Ureter (tissue), 1 donor: ENCODE data around the gene ANKEF1. TPM values are rescaled to one million over a fixed set of nuclear protein-coding genes. Genes with fewer than 3 reads are reported as not detected.
"Not testable (repeated sequence)": the region's sequence is repeated elsewhere in the genome, so short reads cannot be mapped to it uniquely, and the experiment has no call there.

ENCODE experiments used
- DNase-seq: peaks from one replicate; pipeline ENCODE4 v3.0.0-alpha.2; 2020; ENCODE audit warnings: low spot score
- total RNA-seq: library from RNA; stranded (reverse); gene quantifications from one replicate; pipeline ENCODE4 v1.2.4, GENCODE V29; 2023
- donor health status: DM: yes; HTN: yes; CAD: no.

ANKEF1 gene
- total RNA-seq, 1 donor from 2014 or later = 9.0 TPM

DNA sequence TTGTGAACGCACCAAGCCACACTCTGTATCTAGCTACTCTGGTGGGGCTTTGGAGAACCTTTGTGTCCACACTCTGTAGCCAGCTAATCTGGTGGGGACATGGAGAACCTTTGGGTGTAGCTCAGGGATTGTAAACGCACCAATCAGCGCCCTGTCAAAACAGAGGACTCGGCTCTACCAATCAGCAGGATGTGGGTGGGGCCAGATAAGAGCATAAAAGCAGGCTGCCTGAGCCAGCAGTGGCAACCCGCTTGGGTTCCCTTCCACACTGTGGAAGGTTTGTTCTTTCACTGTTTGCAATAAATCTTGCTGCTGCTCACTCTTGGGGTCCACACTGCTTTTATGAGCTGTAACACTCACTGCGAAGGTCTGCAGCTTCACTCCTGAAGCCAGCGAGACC, 2.5 kb upstream of the ANKEF1 start:
- DNase-seq = not testable (repeated sequence)

DNA sequence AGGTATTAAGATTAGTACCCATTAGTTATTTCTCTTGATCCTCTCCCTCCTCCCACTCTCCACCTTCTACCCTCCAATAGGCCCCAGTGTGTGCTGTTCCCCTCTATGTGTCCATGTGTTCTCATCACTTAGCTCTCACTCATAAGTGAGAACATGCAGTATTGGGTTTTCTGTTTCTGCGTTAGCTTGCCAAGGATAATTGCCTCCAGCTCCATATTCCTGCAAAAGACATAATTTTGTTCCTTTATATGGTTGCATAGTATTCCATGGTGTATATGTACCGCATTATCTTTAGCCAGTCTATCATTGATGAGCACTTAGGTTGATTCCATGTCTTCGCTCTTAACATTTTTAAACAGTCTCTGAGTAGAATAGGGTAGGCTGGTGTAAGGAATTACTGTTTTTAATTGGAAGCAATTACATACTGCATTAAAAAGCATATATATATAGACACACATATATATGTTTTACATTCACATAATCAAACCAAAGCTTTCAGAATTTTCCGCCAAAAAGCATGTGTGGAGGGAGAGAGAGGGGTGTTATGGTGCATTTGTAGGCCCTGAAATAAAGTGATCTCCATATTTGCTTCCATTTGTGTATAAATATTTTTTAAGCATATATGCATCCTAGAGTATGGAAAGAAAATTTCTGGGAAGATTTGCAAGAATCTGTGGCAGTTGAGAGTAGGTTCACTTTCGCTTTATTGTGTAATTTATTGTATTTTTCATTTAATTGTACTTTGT, 709 bp upstream of the ANKEF1 start:
- DNase-seq = no peak

DNA sequence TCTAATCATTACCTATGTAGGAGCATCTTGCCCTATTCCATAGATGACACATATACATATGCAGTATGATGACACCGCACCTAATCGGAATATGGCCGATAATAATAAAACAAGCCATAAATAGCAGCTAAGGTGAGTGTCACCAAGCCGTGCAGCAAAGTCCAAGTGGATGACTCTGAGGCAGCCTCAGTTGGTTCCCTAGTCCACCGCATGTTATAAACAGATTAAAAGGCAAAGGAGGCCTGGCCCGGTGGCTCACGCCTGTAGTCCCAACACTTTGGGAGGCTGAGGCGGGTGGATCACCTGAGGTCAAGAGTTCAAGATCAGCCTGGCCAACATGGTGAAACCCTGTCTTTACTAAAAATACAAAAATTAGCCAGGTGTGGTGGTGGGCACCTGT, 1.5 kb downstream of the ANKEF1 start:
- DNase-seq = not testable (repeated sequence)

DNA sequence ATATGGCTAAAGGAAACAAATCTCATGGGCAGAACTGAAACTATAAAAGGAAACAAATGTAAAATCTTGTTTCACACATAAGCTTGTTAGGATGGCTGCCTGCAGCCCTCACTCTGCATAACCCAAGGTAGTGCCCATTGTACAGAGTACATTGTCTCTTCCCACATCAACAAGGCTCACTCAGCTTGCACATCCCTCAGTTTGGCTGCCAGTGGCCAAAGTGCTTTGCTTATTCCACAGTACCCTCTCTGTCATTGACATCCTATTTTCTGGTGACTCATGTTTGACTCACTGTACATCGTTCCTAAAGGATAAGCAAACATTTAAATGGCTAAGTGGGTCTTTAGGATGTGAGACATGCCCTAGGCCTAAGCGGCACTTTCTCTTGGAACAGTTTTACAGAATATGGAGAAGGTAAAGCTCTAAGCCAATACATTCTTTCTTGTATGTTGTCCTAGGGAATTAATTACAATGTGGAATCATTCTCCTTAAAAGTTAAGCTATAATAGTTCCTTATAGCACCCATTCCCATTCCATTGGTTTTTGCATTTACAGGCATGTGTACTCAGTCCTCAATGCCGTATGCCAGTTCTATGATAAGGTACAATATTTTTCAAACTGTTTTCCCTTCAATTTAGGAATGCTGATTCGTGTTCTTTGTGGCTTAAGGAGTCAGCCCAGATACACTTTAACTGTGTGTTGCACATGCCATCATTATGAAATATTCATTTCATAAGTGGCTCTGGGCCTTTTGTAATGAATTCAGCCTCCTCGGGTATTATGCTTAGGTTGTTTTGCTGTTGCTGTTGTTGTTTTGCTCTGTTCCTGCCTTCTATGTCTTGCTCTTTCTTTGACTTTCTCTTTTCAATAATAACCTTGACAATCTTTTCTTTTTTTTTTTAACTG, 5.5 kb downstream of the ANKEF1 start:
- no peak for DNase-seq

DNA sequence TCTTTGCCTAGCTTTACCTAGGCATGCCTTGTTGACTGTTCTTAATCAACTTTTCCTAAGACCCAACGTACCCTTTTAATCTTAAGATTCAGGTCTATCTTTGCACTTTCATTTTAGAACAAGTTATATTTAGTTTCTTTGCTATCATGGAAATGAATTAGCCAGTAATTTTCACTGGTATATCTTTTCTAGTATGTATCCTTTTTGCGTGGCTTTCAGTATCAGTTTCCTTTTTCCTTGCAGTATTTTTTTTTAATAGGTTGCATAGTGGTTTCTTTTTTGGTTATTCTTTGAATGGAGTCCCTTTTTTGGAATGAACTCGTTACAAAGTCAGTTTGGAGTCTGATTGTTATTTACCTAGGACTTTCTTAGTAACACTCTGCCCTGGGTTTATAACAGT, 7.3 kb downstream of the ANKEF1 start:
- no peak for DNase-seq

DNA sequence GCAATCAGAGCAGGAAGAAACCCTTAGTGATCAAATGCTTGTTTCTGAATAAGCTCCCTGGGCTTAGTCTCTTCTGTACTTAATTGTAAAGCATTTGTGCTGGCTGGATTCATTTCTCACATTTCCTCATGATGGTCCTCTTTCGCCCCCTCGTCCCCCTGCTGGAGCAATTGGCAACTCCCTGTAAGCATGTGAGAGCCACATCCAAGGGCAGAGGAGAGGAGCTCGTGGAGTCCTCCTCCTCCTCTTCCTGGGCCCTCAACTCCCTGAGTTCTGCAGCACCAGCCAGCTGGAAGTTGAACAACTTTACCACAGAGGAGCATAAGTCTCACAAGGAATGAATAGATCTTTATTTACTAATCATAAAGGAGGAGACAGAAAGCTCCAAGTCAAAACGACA, 12.6 kb downstream of the ANKEF1 start:
- no peak for DNase-seq

DNA sequence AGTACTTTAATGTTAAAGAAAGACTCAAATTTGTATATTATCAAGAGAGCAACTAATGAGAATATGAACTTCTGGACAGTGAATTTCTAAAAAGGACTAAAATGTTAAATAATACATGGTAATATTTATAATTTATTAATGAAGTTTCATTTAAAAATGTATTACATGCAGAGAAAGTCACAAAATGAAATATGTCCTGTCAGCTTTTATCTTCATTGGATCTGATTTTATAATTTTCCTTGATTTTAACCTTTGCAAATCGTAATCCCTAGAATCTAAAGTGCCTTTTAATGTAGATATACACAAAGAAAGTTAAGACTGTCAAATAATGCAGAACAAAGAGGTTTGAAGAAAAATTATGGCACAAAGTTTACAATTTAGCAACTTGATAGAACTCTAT, 16.4 kb downstream of the ANKEF1 start:
- no peak for DNase-seq

DNA sequence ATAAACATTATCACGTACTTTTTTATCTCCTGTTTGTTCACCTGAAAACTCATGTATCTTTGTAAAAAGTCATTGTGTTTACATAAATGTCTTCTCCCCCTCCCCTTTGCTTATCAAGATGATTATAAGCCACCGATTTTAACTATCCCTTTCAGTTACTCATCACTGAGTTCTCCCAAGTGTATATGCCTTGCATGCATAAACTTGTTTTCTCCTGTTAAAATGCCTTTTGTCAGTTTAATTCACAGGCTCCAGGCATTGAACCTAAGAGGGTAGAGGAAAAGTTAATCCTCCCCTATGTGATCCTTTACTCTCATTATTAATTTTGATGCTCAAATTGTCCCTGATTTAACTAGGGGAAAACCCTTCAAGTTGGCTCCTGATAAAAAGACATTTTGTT, 24.2 kb downstream of the ANKEF1 start:
- DNase-seq = no peak

DNA sequence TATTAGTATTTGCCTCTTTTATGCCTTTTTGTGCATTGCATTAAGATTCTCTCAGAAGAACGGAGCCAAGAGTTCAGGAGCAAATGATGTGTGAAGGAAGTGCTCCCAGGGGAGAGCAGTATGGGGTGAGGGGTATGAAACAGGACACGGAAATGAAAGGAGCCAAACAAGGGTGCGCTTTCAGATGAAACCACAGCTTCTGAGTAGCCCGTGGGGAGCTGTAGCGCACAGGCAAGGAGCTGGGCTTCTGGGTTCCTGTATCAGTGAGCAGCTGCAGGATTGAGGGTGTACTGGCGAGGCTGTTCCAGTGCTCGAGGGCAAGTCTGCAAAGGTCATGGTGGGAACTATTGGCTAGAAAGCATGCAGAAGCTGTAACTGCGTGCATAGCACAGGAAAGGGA, 25.4 kb downstream of the ANKEF1 start:
- no peak for DNase-seq

DNA sequence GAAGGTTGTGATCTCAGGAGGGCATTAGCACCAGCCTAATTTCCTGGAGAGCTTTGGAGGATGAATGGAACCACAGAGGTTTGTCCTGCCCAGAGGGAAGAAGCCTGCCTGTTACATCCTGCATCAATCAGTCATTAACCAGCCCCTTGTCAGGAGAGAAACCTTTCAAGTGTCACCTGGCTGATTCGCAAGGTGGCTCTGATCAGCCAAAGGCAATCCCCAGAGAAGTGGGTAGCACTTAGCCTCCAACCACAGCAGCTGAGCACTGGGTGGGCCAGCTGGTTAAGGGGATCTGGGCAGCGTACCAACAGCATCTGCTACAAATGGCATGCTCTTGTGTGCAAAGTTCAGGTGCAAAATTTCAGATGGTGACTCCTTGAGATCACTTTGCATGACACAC, 26.9 kb downstream of the ANKEF1 start:
- DNase-seq = no peak

DNA sequence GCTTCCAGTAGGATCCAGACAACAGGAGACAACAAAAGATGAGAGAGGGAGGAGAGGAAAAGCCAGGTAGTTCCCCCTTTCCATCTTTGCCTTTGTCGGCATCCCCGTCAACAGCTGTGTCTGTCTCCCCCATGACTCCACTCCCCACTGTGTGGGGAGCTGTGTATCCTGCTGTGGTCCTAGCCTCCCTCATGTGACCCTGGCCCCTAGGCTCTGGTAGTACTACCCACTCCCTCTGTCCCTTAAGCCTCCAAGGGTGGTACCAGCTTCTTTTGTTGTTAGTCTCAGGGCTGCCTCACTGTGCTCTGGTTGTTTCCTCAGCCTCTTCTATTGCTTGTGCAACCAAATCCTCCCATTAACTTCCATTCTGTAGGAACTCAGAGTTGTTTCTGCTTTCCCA, 28.7 kb downstream of the ANKEF1 start:
- no peak for DNase-seq

DNA sequence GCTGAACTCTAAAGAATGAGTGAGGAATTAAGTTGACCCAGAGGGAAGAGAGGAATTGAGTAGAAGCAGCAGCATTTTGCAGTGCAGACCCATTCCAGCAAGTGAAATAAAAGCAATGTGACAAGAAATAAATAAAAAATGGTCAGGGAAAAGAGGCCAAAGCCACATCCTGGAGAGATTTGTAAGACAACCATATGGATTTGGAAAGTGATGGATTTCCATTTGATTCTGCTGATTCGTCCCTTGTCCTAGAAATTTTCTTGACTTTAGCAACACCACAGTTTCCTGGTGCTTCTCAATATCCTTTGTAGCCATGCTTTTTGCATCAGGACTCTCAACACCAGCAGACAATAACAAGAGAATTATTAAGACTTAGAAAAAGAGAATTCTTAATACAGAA, 29.8 kb downstream of the ANKEF1 start:
- no peak for DNase-seq

DNA sequence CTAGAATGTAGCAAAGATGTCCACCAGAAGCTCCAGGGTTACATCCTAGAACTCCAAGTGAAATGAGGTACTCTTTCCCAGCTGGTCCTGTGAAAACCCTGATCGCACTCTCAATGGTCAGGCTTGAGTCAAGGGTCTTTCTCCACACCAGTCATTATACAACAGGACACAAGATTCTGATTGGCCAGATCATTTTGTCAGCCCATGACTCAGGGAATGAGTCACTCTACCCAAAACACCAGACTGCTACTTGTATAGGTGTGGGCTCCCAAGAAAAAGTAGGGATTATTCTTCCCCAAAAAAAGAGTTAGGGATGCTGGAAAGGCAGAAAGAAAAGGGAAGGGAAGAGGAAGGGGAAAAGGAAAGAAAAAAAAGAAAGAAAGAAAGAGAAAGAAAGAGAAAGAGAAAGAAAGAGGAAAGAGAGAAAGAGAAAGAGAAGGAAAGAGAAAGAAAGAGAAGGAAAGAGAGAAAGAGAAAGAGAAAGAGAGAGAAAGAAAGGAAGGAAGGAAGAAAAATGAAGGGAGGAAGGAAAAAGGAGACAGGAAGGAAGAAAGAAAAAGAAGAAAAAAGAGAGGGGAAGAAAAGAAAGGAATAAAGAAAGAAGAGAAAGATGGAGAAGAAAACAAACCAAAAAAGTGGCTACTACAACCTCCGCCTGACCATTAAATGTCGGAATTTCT, 30.5 kb downstream of the ANKEF1 start:
- DNase-seq = no peak

DNA sequence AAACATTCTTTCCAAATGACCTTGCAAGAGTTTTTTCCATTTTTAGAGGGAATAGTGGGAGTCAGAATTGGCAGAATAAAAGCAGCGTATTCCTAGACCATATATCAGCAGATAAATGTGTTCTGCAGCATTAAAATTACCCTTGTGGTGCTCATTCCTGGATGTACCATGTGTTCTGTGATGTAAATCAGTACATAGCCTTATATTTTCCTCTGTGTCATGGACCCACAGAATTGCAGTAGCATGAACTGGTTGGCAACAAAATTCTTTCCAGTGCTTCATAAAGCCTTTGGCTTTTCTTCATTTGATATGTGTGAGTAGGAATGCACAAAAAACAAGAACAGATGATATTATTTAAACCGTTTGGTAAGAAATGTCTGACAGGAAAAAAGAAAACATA, 32.5 kb downstream of the ANKEF1 start:
- DNase-seq = no peak

DNA sequence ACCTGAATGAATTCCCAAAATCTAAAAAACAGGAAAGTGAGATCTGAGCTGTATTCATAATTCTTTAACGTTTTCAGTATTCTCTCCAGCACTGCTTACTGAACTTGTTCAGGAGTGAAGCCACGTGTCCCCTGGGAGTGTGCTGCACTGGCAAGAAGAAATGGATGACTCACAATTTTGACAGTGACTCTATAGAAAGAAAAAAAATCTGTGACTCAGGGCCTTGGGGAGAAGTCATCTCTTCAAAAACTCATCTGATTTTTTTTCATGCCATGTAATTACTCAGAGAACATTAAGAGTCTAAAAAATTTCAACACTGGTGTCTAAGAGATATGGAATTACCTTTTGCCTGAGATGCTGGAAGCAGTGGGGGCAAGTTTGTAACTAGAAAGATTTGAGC, 39.7 kb downstream of the ANKEF1 start:
- DNase-seq = no peak

DNA sequence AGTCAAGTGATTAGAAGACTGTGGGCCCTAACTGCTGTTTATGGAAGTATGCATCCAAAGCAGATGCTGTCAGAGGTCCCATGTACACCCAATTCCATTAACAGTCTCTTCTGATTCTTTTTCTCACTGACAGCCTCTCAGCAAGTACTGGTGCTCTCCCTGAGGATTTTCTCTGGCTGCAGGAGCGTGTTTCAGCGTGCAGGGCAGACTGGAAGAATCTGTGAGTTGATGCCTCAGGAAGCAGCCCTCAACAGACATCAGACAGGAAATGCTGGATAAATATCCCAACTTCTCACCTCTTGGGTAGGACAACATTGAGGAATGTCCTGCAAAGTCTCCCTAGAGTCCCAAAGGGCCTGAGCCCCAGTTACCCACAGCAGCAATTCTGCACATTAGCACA, 40.8 kb downstream of the ANKEF1 start:
- no peak for DNase-seq

DNA sequence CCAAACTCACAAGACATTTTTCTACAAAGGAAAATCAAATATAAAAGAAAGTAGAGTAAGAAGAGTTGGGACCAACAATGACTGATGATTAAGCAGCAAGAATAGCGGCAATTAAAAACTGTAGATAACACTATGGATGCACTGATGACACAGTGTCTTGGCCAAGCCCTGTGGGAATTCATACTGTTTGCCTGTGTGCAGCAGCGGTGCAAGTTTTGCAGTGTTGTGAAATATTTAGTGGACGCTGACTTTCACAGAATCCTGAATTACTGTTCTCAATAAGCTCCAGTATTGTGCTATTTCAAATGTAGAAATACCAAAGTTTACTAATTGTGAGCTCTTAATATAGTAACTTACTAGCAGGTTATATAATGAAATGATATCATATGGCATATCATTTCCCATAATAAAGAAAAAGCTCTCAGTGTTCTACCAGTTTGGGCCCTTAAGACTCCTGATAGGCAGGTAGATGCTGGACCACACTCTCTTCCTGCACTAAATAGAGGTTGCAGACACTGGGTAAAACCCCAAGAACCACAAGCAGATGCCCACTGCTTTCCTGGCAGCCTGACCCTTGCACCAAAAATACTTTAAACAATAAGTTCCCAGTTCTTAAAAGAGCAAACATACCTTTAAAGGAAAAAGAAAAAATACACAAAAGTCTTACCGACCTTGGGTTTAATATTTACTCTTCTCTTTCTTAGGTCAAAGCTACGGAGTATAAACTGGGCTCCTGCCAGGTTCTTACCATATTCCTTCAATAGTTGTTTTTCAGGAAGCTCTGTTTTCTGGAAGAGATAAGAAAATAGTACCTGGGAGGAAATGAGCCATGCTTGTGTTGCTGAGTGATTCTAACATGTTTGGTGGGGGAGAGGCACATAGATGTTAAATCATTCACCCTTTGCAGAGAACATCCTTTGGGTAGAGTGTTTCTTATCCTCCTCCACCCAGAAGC, 41.6 kb downstream of the ANKEF1 start:
- DNase-seq = no peak

DNA sequence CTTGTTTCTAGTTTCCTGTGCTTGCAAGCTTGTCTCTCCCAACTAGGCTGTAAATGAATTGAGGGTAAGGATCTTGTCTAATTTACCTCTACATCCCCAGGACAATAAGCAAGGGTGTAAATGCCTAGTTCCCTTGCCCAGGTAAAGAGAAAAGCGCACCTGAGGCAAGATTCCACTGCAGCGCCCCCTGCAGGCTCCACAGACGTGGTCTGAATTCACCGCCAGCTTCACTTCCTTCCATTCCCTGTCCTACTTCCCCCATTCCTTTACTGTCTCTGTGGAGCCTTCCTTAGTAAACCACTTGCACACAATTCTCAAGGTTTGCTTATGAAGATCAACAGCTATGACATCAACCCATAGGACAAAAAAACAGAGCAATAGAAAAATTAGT, 42.3 kb downstream of the ANKEF1 start:
- DNase-seq = no peak

DNA sequence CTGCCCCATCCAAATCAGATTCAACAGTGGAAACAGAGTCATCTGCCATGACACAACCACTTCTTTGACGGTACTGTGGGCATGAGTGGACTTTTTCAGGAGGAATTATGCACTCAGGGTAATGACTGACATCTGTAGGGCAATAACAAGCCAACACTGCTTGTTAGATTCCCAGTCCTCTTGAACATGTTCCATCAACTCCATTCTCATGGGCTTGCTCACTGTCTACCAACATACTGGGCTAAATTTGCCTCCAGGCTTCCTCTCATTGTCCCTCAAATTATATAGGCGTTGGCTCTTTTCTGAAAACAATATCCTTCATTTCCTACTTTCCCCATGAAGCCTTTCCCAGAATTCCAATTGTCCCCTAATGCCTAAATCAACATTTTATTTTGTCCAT, 43.1 kb downstream of the ANKEF1 start:
- no peak for DNase-seq

DNA sequence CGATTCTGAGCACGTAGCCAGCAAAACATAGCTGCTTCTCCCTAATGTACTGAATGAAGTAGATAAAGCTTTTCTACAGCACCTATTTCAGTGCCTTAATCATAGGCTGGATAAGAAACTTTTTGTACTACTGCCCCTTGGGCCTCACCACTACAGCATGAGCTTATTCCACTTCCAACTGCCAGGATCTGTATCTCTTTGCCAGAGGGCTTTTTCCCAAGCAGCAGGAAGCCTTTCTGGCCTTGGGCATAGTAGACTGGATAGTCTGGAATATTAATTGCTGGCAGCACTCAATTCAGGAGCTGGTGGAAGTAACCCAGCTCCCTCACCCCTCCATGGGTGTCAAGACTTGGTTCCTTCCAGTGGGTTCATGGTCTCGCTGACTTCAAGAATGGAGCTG, 43.6 kb downstream of the ANKEF1 start:
- DNase-seq = no peak

DNA sequence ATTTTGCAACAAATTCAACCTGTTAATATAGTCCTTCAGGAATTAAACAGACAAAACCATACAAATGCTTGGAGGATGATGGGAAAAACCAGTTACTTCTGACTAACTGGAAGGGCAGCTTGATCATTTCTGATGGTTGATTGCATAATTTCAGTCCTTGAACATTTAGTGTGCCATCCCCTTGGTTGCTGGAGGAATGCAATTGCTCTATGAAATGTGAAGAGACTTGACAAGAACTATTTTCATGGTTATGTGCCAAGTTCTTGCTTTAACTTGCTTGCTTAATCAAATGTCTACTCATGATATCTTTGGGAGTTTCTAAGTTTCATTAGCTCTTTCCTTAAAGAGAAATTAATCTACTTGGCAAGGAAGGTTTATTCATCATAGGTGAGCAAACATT, 45.2 kb downstream of the ANKEF1 start:
- DNase-seq = no peak

DNA sequence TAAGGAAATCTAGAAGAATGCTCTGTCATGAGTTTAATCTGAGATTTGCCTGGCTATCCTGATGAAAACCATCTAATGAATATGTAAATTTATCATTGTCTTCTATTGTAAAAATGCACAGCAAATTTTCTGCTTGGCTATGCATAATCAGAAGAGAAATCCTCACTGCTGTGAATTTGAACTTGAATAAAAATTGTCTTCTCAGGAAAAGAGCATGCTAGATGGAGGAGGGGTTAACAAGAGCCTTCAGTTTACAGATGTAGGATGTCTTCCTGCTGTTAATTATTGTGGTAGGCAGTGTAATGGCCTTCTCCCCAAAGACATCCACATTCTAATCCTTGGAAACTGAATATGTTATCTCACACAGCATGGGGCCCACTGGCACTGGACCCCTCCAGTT, 45.8 kb downstream of the ANKEF1 start:
- DNase-seq = no peak
